GM18502 (cell line): Measurements from ENCODE around the gene PSTK.

Experiments
- ATAC-seq: cut with Tn5 transposase; IDR thresholded peaks from one replicate; pipeline ENCODE4 v1.9.1; 2021; ENCODE audit warnings: mild to moderate bottlenecking; ENCODE audit not compliant: unreplicated experiment, poor library complexity

PSTK gene

DNA sequence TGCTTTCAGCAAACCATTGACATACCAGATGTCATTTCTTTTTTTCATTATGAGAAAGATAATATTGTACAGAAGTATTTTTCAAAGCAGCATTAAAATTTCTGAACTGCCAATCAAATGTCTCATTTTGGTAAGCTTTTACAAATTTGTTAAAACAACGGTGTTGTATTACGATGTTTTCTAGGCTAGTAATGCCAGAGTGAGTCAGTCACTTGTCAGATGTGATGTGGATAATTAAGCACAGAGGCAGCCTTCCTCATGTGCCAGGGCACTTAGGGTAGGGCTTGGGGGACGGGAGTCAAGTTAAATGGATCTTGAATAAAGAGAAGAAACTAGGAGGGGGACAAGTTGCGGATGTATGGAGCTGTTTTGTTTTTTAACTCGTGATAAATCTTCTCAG, 10.1 kb downstream of the PSTK start:
- ATAC-seq = no peak

- no peak for ATAC-seq
These were observed 11.9 kb downstream of the PSTK start for GRCh38 chr10:122992031-122992585.

DNA sequence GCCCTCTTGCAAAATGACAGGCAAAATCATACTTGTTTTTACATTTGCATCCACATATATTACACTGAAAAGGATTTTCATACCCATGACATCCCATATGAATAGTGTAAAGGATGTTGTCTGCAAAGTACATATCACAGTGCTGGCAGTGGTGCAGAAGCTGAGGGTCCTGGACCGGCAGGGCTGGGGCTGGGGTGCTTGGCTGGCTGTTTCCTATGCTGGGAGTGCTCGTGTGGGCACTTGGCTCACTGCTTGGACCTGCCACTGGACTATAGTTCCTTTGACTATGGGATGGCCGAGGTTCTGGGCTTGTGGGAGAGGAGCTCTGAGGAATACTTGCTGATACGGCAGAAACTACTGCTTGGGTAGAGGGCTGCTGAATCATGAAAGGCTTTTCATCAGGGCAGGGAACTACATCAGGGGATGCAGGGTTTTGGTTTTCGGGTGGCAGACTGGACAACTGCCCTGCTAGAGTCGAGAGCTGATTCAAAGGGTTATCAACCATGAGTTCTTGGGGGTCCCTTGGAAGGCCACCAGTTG, 13.7 kb downstream of the PSTK start:
- no peak for ATAC-seq

GRCh38 chr10:122995936-122996335, 15.7 kb downstream of the PSTK start:
- no peak for ATAC-seq

DNA sequence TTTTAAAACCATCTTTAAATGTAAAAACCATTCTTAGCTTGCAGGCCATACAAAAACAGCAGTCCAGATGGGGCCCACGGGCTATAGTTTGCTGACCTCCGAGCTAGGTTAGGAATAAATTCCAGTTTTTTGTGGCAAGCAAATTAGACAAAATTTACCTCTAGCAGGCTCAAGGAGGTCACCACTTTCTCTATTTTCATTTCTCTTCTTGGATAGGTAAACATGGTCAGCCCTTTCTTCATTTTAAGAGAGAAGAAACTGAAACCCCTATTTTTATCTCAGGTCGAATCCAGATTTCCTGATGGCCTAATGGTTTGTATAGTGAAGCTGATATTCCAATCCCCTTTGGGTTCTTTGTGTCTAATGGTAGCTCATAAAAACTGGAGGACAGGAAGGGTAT, 17.7 kb downstream of the PSTK start:
- no peak for ATAC-seq

DNA sequence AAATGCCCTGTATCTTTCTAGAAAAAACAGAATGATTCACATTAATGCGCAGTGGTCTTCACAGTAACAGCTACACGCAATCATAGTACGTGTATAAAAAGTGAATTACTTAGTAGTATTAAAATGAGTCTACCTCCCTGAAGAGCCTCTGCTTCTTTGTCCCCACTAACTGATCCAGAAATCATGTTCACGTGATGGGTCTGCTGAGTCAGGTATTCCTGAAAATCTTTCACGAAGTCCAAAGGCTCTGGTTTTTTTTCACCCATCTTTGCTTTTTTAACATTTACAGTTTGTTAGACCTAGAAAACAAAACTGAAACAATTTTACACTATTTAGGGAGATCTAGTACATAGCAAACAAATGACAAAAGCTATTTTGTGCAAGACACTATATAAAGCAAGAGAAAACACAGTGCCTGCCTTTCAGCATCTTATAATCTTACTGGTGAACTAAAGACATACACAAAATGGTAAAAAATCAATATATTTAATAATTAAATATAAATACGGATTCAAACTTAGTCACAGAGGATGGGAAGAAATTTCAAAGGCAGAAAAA, 18.2 kb downstream of the PSTK start:
- ATAC-seq = no peak

- ATAC-seq = no peak
These were observed 18.7 kb downstream of the PSTK start for GRCh38 chr10:122998934-122999333.

- no peak for ATAC-seq
These were observed 19.1 kb downstream of the PSTK start for GRCh38 chr10:122999347-122999746.

DNA sequence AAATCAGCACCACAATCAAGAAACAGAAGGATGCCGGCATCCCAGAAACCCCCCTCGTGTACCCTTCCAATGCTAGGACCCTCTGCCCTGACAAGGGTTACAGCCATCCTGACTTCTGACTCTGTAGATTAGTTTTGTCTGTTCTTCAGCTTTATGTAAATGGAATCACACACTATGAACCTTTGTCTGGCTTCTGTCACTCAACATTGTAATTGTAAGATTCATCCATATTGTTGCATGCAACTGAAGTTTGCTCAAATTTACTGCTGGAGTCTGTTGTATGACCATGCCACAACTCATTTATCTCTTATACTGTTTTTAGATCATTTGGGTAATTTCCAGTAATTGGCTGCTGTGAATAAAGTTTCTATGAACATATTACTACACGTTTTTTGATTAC, 20.0 kb downstream of the PSTK start:
- no peak for ATAC-seq

GRCh38 chr10:123001370-123001769, 21.2 kb downstream of the PSTK start:
- ATAC-seq = no peak

- no peak for ATAC-seq
These were observed 24.1 kb downstream of the PSTK start for GRCh38 chr10:123004298-123004697.

- peak; percentile 42 for ATAC-seq
These were observed 27.6 kb downstream of the PSTK start for GRCh38 chr10:123007558-123008354.

GRCh38 chr10:123008355-123009104, 28.3 kb downstream of the PSTK start, which contains the start of the genes ACADSB and IKZF5:
ACADSB (plus strand) TSS chr10:123009006; CDS start chr10:123009030, 24 bp downstream.
IKZF5 (minus strand) TSS chr10:123008795; CDS start chr10:122998625, 10,170 bp downstream.
- peak; percentile 83 for ATAC-seq

- ATAC-seq = peak; percentile 36
These were observed 29.1 kb downstream of the PSTK start for GRCh38 chr10:123009105-123009820.

DNA sequence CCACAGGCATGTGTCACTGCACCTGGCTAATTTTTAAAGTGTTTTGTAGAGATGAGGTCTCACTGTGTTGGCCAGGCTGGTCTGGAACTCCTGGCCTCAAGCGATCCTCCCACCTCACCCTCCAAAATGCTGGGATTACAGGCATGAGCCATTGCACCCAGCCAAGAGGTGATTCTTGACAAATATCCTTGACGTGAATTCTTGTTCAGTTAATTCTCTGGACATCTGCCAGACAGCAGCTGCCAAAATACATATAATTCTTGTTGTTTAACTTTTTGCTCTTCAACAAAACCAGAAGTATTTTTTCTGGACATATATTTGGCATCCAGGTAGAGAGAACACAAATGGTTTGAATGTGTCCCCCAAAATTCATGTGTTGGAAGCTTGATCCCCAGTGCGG, 31.8 kb downstream of the PSTK start:
- ATAC-seq = no peak

DNA sequence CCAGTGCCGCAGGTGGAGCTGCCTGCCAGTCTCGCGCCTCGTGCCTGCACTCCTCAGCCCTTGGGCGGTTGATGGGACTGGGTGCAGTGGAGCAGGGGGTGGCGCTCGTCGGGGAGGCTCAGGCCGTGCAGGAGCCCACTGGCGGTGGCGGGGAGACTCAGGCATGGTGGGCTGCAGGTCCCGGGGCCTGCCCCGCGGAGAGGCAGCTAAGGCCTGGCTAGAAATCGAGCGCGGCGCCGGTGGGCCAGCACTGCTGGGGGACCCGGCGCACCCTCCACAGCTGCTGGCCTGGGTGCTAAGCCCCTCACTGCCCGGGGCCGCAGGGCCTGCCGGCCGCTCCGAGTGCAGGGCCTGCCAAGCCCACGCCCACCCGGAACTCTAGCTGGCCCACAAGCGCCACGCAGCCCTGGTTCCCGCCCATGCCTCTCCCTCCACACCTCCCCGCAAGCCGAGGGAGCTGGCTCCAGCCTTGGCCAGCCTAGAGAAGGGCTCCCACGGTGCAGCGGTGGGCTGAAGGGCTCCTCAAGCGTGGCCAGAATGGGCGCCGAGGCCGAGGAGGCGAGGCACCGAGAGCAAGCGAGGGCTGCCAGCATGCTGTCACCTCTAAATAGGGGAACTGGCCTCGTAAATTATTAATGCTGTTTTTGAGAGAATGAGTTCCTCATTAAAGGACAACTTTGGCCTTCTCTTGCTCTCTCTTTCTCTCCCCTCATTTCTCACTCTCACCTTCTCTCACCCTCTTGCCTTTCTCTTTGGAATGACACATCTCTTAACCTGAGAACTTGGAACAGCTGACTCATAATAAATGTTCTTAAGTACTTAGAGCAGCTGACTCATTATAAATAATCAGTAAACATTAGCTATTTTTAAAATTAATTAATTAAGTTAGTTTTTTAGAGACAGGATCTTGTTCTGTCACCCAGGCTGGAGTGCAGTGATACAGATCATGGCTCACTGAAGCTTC, 33.5 kb downstream of the PSTK start:
- no peak for ATAC-seq

GRCh38 chr10:123014772-123015171, 34.6 kb downstream of the PSTK start:
- no peak for ATAC-seq

DNA sequence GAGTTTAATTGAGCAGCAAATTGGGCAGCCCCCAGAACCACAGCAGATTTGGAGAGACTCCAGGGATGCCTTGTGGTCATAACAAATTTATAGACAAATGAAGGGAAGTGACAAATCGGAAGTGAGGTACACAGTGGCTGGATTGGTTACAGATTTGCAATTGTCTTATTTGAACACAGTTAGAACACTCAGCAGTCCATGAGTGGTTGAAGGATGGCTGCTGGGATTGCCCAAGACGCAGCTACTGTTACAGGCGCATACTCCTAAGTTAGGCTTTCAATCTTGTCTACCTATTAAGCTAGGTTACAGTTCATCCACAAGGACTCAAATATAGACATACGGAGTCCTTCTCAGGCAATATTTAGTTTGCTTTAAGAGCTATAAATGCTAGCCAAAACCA, 36.0 kb downstream of the PSTK start:
- no peak for ATAC-seq
